ENCODE results near the gene OSBPL7. TPM values are rescaled to one million over a fixed set of nuclear protein-coding genes. Genes with fewer than 3 reads are reported as not detected.

Gene OSBPL7
- total and polyA plus RNA-seq, 7 donors = 2.9 to 40.8 (median 7.8) TPM

DNA sequence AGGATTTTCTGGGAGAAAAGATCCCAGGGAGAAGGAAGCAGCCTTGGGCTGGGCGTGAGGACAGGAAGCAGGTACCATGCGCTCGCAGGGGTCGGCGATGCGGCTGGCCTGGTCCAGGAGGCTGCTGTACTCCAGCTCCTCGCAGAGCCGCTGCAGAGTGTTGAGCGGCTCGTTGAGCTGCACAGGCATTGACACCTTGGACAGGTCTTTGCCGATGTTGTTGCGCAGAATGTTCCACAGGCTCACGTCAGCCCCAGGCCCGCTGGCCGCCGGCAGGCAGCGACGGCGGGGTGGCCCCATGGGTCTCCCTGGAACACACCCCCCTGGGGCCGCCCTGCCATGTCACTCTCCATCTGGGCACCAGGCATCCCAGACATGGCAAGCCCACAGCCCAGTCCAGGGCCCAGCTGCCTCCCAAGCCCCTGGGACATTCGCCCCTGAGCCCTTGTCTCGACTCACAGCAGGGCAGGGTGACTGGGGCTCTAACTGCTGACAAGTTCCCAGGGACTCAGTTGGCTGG is 8.0 kb downstream of the OSBPL7 start:
- H3K27ac ChIP-seq = no peak overlapping the region
- intact Hi-C loops (cut with DNase I) = no loop called here
- DNase-seq = peak; percentile 59
- TF ChIP-seq, protein P1, sequence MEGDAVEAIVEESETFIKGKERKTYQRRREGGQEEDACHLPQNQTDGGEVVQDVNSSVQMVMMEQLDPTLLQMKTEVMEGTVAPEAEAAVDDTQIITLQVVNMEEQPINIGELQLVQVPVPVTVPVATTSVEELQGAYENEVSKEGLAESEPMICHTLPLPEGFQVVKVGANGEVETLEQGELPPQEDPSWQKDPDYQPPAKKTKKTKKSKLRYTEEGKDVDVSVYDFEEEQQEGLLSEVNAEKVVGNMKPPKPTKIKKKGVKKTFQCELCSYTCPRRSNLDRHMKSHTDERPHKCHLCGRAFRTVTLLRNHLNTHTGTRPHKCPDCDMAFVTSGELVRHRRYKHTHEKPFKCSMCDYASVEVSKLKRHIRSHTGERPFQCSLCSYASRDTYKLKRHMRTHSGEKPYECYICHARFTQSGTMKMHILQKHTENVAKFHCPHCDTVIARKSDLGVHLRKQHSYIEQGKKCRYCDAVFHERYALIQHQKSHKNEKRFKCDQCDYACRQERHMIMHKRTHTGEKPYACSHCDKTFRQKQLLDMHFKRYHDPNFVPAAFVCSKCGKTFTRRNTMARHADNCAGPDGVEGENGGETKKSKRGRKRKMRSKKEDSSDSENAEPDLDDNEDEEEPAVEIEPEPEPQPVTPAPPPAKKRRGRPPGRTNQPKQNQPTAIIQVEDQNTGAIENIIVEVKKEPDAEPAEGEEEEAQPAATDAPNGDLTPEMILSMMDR (IDR thresholded peaks at IDR 0.05) = no peak
- no peak for TF ChIP-seq EP300 (IDR thresholded peaks at IDR 0.05)
- TF ChIP-seq POLR2AphosphoS5 (IDR thresholded peaks at IDR 0.05) = no peak
- TF ChIP-seq POLR2A (IDR thresholded peaks at IDR 0.05) = no peak
- H3K27me3 ChIP-seq = no peaks in the 10 kb centered on the region
- WGBS, 2 donors = 96 to 97% methylated on average over 22 of the region's 22 CpGs
- H3K9me3 ChIP-seq = no peaks in the 10 kb centered on the region
- peaks cover 0 to 72% (median 21%) of the 10 kb centered on the region in 4 donors for H3K36me3 ChIP-seq
- H3K4me1 ChIP-seq = peaks cover 0 to 9% (median 0%) of the 10 kb centered on the region in 4 donors
- H3K4me3 ChIP-seq = no peak overlapping the region

DNA sequence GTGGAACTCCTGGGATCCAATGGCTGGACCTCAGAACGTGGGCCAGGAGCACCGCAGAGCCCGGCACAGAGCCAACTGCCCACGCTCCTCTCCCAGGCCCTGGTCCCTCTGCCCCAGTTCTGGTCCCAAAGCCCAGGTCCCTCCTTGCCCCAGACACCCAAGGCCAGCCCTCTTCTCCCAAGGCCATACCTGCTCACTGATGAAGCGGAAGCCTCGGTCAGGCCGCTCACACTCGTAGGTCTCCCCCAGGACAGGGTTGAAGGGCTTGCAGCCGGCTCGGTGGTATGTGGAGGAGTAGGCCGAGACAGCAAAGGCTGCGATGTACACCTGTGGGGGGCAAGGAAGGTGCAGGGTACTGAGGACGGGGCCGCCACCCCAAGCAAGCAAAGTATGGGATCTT is 8.5 kb downstream of the OSBPL7 start:
- H3K36me3 ChIP-seq = peaks cover 0 to 72% (median 19%) of the 10 kb centered on the region in 4 donors
- DNase-seq = peak; percentile 45
- WGBS, 2 donors = 93 to 96% methylated on average over 14 of the region's 14 CpGs
- H3K27ac ChIP-seq = no peak overlapping the region
- no peaks in the 10 kb centered on the region for H3K9me3 ChIP-seq
- intact Hi-C loops (cut with DNase I) = no loop called here
- H3K4me1 ChIP-seq = peaks cover 0 to 9% (median 0%) of the 10 kb centered on the region in 4 donors
- no peak overlapping the region for H3K4me3 ChIP-seq
- no peak for TF ChIP-seq POLR2AphosphoS5 (IDR thresholded peaks at IDR 0.05)
- no peaks in the 10 kb centered on the region for H3K27me3 ChIP-seq

DNA sequence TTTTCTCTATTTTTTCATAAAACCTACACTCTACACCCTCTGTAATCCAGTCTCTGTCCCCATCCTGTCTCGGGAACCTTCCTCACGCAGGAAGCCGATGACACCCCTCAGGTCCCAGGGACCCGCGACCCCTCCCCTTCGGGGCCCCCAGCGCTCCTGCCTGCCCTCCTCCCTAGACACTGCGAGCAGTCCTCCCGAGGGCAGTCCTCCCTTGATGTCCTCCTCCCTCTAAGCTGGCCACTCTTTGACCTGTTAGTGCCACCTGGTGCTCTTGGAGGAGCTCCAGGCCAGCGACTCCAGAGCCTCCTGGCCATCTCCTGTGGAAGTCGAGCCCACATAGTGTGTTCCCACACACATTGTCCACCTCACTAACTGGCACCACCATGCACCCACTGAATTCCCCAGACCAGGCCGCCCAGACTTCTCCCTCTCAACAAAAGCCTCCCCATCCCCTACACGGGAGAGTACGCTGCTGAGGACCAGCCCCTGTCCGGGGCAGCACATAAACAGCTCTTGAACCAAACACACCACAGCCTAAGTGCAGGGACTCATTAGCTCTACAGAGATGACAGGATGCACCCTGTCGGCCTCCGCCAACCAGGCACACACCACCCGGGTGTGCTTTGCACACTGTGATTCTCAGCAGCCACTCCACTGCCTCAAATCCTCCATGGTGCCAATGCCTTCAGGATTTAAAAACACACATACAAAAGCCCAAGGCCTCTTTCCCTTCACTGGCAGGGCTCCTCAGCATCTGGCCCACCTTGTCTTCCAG is 9.3 kb downstream of the OSBPL7 start:
- peaks cover 0 to 72% (median 24%) of the 10 kb centered on the region in 4 donors for H3K36me3 ChIP-seq
- peak; percentile 55 for DNase-seq
- H3K27ac ChIP-seq = no peak overlapping the region
- intact Hi-C loops (cut with DNase I) = no loop called here
- no peaks in the 10 kb centered on the region for H3K9me3 ChIP-seq
- WGBS, 2 donors = 71 to 84% methylated on average over 18 of the region's 18 CpGs
- H3K27me3 ChIP-seq = no peaks in the 10 kb centered on the region
- peaks cover 0 to 9% (median 0%) of the 10 kb centered on the region in 4 donors for H3K4me1 ChIP-seq
- H3K4me3 ChIP-seq = no peak overlapping the region
- TF ChIP-seq, protein P1 (IDR thresholded peaks at IDR 0.05) = no peak
- no peak for TF ChIP-seq POLR2A (IDR thresholded peaks at IDR 0.05)
- TF ChIP-seq POLR2AphosphoS5 (IDR thresholded peaks at IDR 0.05) = no peak
- no peak for TF ChIP-seq EP300 (IDR thresholded peaks at IDR 0.05)

- no peak overlapping the region for H3K4me3 ChIP-seq
- peaks cover 0 to 9% (median 0%) of the 10 kb centered on the region in 4 donors for H3K4me1 ChIP-seq
- no peak overlapping the region for H3K27ac ChIP-seq
- intact Hi-C loops (cut with DNase I) = no loop called here
- no peaks in the 10 kb centered on the region for H3K27me3 ChIP-seq
- 51 to 65% methylated on average over 7 of the region's 7 CpGs for WGBS, 2 donors
- peak; percentile 48 for DNase-seq
- no peaks in the 10 kb centered on the region for H3K9me3 ChIP-seq
- TF ChIP-seq POLR2AphosphoS5 (IDR thresholded peaks at IDR 0.05) = no peak
- TF ChIP-seq POLR2A (IDR thresholded peaks at IDR 0.05) = no peak
- no peak for TF ChIP-seq EP300 (IDR thresholded peaks at IDR 0.05)
- TF ChIP-seq, protein P1 (IDR thresholded peaks at IDR 0.05) = no peak
- peaks cover 0 to 72% (median 20%) of the 10 kb centered on the region in 4 donors for H3K36me3 ChIP-seq
These were observed 9.9 kb downstream of the OSBPL7 start for GRCh38 chr17:47811709-47812108.

DNA sequence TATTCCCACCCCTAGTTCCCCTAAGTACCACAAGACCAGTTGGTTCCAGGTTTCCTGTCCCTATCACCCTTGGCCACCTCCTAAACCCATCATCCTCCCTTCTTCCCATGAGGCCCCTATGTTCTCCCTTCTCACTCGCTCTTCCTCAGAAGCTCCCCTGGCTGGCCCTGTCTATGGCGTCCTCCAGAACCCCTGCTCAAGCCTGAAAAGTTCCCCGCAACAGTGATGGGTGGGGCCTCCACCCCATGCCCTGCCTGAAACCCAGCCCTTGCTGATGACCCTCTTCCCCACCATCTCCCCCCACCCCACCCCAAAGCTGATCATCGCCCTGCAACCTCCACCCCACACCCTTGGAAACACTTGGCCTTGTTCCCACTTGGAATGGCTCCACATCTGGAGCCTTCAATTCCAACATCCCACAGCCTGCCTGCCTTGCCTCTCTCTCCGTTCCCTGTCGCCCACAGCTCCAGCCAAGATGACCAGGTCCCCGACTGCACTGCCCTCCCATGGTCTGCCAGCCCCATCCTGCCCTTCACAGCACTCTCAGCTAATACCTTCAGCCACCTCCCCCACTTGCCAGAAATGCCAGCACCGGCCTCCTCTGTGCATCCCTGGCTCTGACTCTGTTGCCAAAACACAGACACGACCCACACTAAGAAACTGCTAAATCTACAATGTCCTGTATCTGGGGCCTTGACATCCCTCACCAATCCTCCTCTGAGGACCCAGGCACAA is 10.5 kb downstream of the OSBPL7 start:
- peak; percentile 63 for DNase-seq
- Histone ChIP-seq H3K4me3 (no peak overlapping the region), H3K36me3 (peaks cover 0 to 66% (median 16%) of the 10 kb centered on the region in 4 donors), H3K4me1 (peaks cover 0 to 9% (median 0%) of the 10 kb centered on the region in 4 donors), H3K27ac (peak overlapping the region in 1 of 4 donors; percentile 32), H3K9me3 (no peaks in the 10 kb centered on the region), H3K27me3 (no peaks in the 10 kb centered on the region)
- WGBS, 2 donors = 26 to 76% methylated on average over 9 of the region's 9 CpGs
- TF ChIP-seq POLR2AphosphoS5 (IDR thresholded peaks at IDR 0.05) = no peak
- no peak for TF ChIP-seq POLR2A (IDR thresholded peaks at IDR 0.05)
- no peak for TF ChIP-seq EP300 (IDR thresholded peaks at IDR 0.05)
- TF ChIP-seq, protein P1 (IDR thresholded peaks at IDR 0.05) = no peak
- intact Hi-C loops (cut with DNase I) = no loop called here

All from sigmoid colon (tissue), 7 donors.